HEK293 (cell line): ENCODE measurements around the gene LILRB3.

Source experiments
- CTCF ChIA-PET: fragments of 350-600 bp; formaldehyde crosslinking; extraction: SDS; loops from one replicate; lab custom pipeline; 2021; ENCODE audit warnings: antibody characterized with exemption; lab: Yijun Ruan, JAX
- POLR2A ChIA-PET: fragments of 300-600 bp; formaldehyde crosslinking; extraction: SDS; loops from one replicate; lab custom pipeline; 2020; ENCODE audit warnings: antibody characterized with exemption, inconsistent platforms; lab: Yijun Ruan, JAX
- H3K27ac ChIP-seq: fragments of 200-500 bp; sonication (Bioruptor generic); 2 replicates; pipeline ENCODE4 v1.5.1; 2014; ENCODE audit warnings: low read depth, low read length, control low read depth, inconsistent platforms; ENCODE audit errors: extremely low read depth
- H3K36me3 ChIP-seq, 2 experiments: fragments of 200-500 bp in 1 of 2; sonication (Bioruptor generic) in 1 of 2; 1 replicate in 1 of 2; 2 replicates in 1 of 2; pipeline ENCODE4 v1.5.1; 2014 to 2017; ENCODE audit warnings: inconsistent platforms in 2 of 2, low read length in 2 of 2; ENCODE audit not compliant: control insufficient read depth in 2 of 2, insufficient read depth in 1 of 2
- H3K4me1 ChIP-seq: fragments of 200-500 bp; sonication (Bioruptor generic); 2 replicates; pipeline ENCODE4 v1.5.1; 2014; ENCODE audit warnings: mild to moderate bottlenecking, low read length, inconsistent platforms; ENCODE audit not compliant: control insufficient read depth, insufficient read depth
- H3K4me3 ChIP-seq: 2 replicates; pipeline ENCODE4 v1.5.1; 2011; ENCODE audit warnings: low read depth, mild to moderate bottlenecking, control low read depth, low read length, moderate library complexity
- H3K9me3 ChIP-seq: fragments of 200-500 bp; sonication (Bioruptor generic); 2 replicates; pipeline ENCODE4 v1.5.1; 2014; ENCODE audit warnings: low read depth, low read length, inconsistent platforms; ENCODE audit not compliant: control insufficient read depth, insufficient read depth
- KLF8 ChIP-seq: fragments of 450-650 bp; formaldehyde crosslinking; IDR thresholded peaks from 2 replicates; pipeline ENCODE4 v1.5.1; 2016; ENCODE audit warnings: missing biosample characterization, missing genetic modification characterization
- SETDB1 ChIP-seq: IDR thresholded peaks from one replicate; pipeline ENCODE4 v1.6.1; 2017; ENCODE audit warnings: mild to moderate bottlenecking, low read length, moderate library complexity, mixed read lengths; ENCODE audit not compliant: insufficient read length
- SP3 ChIP-seq: fragments of 450-650 bp; formaldehyde crosslinking; IDR thresholded peaks from 2 replicates; pipeline ENCODE4 v1.5.1; 2016; ENCODE audit warnings: missing biosample characterization, missing genetic modification characterization
- ZBTB11 ChIP-seq: fragments of 450-650 bp; formaldehyde crosslinking; conservative IDR thresholded peaks from 2 replicates; pipeline ENCODE4 v1.5.1; 2016; ENCODE audit warnings: low read depth, missing biosample characterization, missing genetic modification characterization
- ZBTB6 ChIP-seq: fragments of 450-650 bp; formaldehyde crosslinking; IDR thresholded peaks from 2 replicates; pipeline ENCODE4 v1.5.1; 2017; ENCODE audit warnings: missing biosample characterization, missing genetic modification characterization
- ZNF350 ChIP-seq: fragments of 450-650 bp; formaldehyde crosslinking; IDR thresholded peaks from 2 replicates; pipeline ENCODE4 v1.5.0; 2017; ENCODE audit warnings: missing biosample characterization, mild to moderate bottlenecking, missing genetic modification characterization
- ZNF510 ChIP-seq: fragments of 450-650 bp; formaldehyde crosslinking; IDR thresholded peaks from 2 replicates; pipeline ENCODE4 v1.5.1; 2018; ENCODE audit warnings: mild to moderate bottlenecking, missing genetic modification characterization, missing biosample characterization; ENCODE audit not compliant: insufficient replicate concordance
- ZNF76 ChIP-seq: fragments of 450-650 bp; formaldehyde crosslinking; IDR thresholded peaks from 2 replicates; pipeline ENCODE4; 2016; ENCODE audit warnings: low read depth, missing biosample characterization, missing genetic modification characterization, borderline replicate concordance
- ZXDB ChIP-seq: fragments of 450-650 bp; formaldehyde crosslinking; IDR thresholded peaks from 2 replicates; pipeline ENCODE4 v1.5.1; 2016; ENCODE audit warnings: missing biosample characterization, missing genetic modification characterization
- TF ChIP-seq, protein P1 (sequence below): fragments of 450-650 bp; formaldehyde crosslinking; IDR thresholded peaks from 2 replicates; pipeline ENCODE4 v1.5.1; 2016; ENCODE audit warnings: missing biosample characterization, missing genetic modification characterization

The LILRB3 gene

DNA sequence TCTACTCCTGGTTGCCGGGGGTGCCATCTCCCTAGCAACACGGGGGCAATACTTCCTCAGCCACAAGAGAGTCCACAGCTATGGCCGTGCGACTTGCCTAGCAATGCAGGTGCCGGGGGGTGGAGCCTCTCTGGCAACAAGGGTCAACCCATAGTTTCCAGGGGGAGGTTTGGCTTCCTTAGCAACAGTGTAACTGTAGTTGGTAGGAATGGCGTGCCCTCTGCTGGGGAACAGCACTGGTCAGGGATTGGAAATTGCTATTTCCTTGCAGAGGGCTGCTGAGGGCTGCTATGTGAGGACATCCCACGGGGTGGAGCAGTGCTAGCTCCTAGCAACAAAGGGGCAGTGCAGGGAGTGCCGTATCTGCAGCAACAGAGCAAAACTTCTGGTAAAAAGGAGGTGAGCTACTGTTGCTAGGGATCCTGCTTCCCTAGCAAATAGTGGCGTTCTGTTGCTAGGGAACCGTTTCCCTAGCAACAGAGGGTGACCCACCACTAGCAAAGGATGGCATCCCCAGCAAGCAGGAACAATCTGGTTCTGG lies 42.8 kb downstream of the LILRB3 start (continued):
- peak; percentile 50; the same call in 1 of the 2 replicates for TF ChIP-seq ZBTB11 (tag by site-specific recombination)

DNA sequence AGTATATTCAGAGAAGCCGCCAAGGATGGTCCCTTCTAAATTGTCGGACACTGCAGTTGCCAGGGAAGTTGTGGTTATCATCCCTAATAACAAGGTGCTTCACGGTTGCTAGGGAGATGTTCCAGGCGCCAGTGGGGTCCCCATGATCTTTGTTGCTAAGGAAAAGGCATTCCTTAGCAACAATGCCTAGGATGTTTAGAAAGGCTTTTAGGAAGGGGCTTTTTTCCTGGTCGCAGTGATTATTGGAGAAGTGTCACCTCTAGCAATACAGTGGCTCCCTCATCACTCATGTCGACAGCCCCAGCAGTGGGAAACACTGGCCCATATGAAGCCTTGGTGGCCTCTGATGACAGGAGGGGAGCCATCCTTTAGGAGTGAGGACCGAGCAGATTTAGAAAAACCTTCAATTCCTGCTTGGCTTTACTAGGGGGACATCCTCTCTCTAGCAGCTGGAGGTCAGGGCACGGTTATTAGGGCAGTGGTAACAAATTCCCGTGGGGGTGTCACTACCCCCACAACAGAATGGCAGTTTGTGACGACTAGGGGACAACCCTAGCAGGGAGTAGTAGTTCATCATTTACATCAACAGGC lies 43.5 kb downstream of the LILRB3 start:
- Histone ChIP-seq H3K9me3 (no peaks in the 10 kb centered on the region), H3K36me3 (peaks cover 14 to 39% of the 10 kb centered on the region in 2 experiments; a peak in 2 of 3 replicates)
- TF ChIP-seq ZNF350 (tag by site-specific recombination) = no peak
- TF ChIP-seq, all 188 proteins: peak for 0
- Histone ChIP-seq H3K4me1 (no peaks in the 10 kb centered on the region), H3K27ac (no peak overlapping the region), H3K4me3 (no peak overlapping the region)
- ChIA-PET POLR2A (interaction anchor here (10.2 kb wide), 1 partner anchor 10 kb away, joined by 90 read pairs; the partner anchor contains the start of genes MBOAT7 and TSEN34), CTCF (interaction anchor here (2.0 to 2.3 kb wide), 2 partner anchors 9 to 10 kb away, joined by 13 to 15 read pairs; partner anchors contain the start of gene MBOAT7)

- Histone ChIP-seq H3K9me3 (no peaks in the 10 kb centered on the region), H3K27ac (no peak overlapping the region), H3K4me1 (no peaks in the 10 kb centered on the region), H3K4me3 (no peak overlapping the region), H3K36me3 (peaks cover 14 to 37% of the 10 kb centered on the region in 2 experiments; a peak in 2 of 3 replicates)
- POLR2A ChIA-PET = interaction anchor here (10.2 kb wide), 1 partner anchor 11 kb away, joined by 90 read pairs; the partner anchor contains the start of genes MBOAT7 and TSEN34
- TF ChIP-seq, protein P1, sequence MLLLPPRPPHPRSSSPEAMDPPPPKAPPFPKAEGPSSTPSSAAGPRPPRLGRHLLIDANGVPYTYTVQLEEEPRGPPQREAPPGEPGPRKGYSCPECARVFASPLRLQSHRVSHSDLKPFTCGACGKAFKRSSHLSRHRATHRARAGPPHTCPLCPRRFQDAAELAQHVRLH = peak; percentile 31; the same call in 1 of the 2 replicates
- TF ChIP-seq ZNF510 (no peak), SETDB1 (no peak), SP3 (tag by site-specific recombination) (0 out of 2 replicates have a peak, but pooled peaks have one; percentile 20), ZXDB (tag by site-specific recombination) (peak; percentile 45; the same call in 1 of the 2 replicates), KLF8 (tag by site-specific recombination) (0 out of 2 replicates have a peak, but pooled peaks have one; percentile 35), ZBTB6 (no peak), ZNF76 (tag by site-specific recombination) (peak; percentile 96)
- CTCF ChIA-PET = interaction anchor here (2.0 to 2.3 kb wide), 2 partner anchors 8 to 11 kb away, joined by 13 to 15 read pairs; partner anchors contain the start of gene MBOAT7
Observed at GRCh38 chr19:54178581-54179261, 44.1 kb downstream of the LILRB3 start.
